OCI-LY1 (cell line): ENCODE results near the gene SP100.
"Not testable (repeated sequence)": the region's sequence is repeated elsewhere in the genome, so short reads cannot be mapped to it uniquely, and the experiment has no call there.

Experiments used
- H2AFZ ChIP-seq: fragments of 200-600 bp; sonication (generic), shearing (Covaris generic); 2 replicates; pipeline ENCODE4 v1.6.0; 2014; ENCODE audit warnings: antibody characterized with exemption, mild to moderate bottlenecking, low read length
- H3F3A ChIP-seq: fragments of 200-600 bp; sonication (generic), shearing (Covaris generic); 2 replicates; pipeline ENCODE4 v1.6.0; 2014; ENCODE audit warnings: mild to moderate bottlenecking, antibody characterized with exemption, low read length, moderate library complexity; ENCODE audit not compliant: insufficient read depth
- H3K27ac ChIP-seq: fragments of 200-600 bp; sonication (generic); 2 replicates; pipeline ENCODE4 v1.5.1; 2014; ENCODE audit warnings: low read length, mixed run types, mild to moderate bottlenecking, low read depth; ENCODE audit not compliant: poor library complexity, severe bottlenecking
- H3K27me3 ChIP-seq: fragments of 200-600 bp; sonication (generic); 2 replicates; pipeline ENCODE4 v1.6.0; 2014; ENCODE audit warnings: antibody characterized with exemption, mild to moderate bottlenecking, low read length, moderate library complexity; ENCODE audit not compliant: insufficient read depth
- H3K36me3 ChIP-seq: fragments of 200-600 bp; sonication (generic); 2 replicates; pipeline ENCODE4 v1.6.1; 2014; ENCODE audit warnings: mild to moderate bottlenecking, antibody characterized with exemption, low read length, moderate library complexity, mixed read lengths; ENCODE audit not compliant: insufficient read depth
- H3K4me1 ChIP-seq: fragments of 200-600 bp; sonication (generic); 2 replicates; pipeline ENCODE4 v1.5.1; 2014; ENCODE audit warnings: mild to moderate bottlenecking, low read length, moderate library complexity; ENCODE audit not compliant: insufficient read depth, severe bottlenecking
- H3K4me2 ChIP-seq: fragments of 200-600 bp; sonication (generic), shearing (Covaris generic); 2 replicates; pipeline ENCODE4 v1.6.1; 2014; ENCODE audit warnings: low read length
- H3K4me3 ChIP-seq: fragments of 200-600 bp; sonication (generic); 2 replicates; pipeline ENCODE4 v1.5.1; 2014; ENCODE audit warnings: low read length, low read depth, mild to moderate bottlenecking, mixed read lengths; ENCODE audit not compliant: poor library complexity, severe bottlenecking
- H3K79me2 ChIP-seq: fragments of 200-600 bp; shearing (Covaris generic); 2 replicates; pipeline ENCODE4 v1.6.1; 2016; ENCODE audit warnings: mixed run types, low read length, mixed read lengths; ENCODE audit not compliant: insufficient read depth
- H3K9ac ChIP-seq: fragments of 200-600 bp; sonication (generic), shearing (Covaris generic); 2 replicates; pipeline ENCODE4 v1.6.1; 2014; ENCODE audit warnings: mild to moderate bottlenecking, low read length, mixed read lengths
- H3K9me2 ChIP-seq: fragments of 200-600 bp; sonication (generic), shearing (Covaris generic); 2 replicates; pipeline ENCODE4 v1.6.1; 2014; ENCODE audit warnings: low read depth, mild to moderate bottlenecking, low read length, mixed read lengths
- H3K9me3 ChIP-seq: fragments of 200-600 bp; shearing (Covaris generic); 2 replicates; pipeline ENCODE4 v1.6.1; 2014; ENCODE audit warnings: low read length, mixed read lengths
- H4K20me1 ChIP-seq: fragments of 200-600 bp; sonication (generic), shearing (Covaris generic); 2 replicates; pipeline ENCODE4 v1.6.0; 2016; ENCODE audit warnings: mild to moderate bottlenecking, low read length; ENCODE audit not compliant: insufficient read depth
- EZH2 ChIP-seq: fragments of 200-600 bp; sonication (generic), shearing (Covaris generic); IDR thresholded peaks from 2 replicates; pipeline ENCODE4 v1.8.0; 2017; ENCODE audit warnings: borderline replicate concordance, mixed run types, mild to moderate bottlenecking, antibody characterized with exemption, low read length, moderate library complexity, mixed read lengths
- TF ChIP-seq, protein P1 (sequence below): fragments of 200-600 bp; sonication (generic), shearing (Covaris generic); IDR thresholded peaks from 2 replicates; pipeline ENCODE4 v1.5.1; 2017; ENCODE audit warnings: mild to moderate bottlenecking, antibody characterized with exemption, low read length, moderate library complexity, mixed read lengths

SP100 gene

DNA sequence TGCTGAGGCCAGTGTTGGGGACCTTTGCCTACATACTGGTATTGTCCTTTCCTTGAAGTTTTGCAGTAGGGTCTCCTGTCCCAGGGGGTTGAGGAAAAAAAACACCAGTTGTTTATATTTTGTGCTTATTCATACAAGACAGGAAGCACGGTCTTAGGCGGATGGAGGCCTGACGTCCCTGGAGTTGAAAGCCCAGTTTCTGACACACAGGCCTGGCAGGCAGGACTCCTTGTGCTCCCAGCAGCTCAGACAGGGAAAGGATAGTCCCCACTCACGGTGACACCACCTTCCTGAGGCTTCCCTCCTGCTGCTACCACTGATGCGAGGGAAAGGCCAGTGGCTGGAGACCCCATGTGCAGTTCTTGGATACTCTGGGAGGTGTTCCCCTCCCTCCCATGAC, 15.5 kb upstream of the SP100 start:
- no peak overlapping the region for H2AFZ ChIP-seq
- H3K4me2 ChIP-seq: no peak overlapping the region
- peaks cover 40% of the 10 kb centered on the region for H3K36me3 ChIP-seq
- no peak overlapping the region for H3K9ac ChIP-seq
- H4K20me1 ChIP-seq: no peaks in the 10 kb centered on the region
- no peaks in the 10 kb centered on the region for H3K9me2 ChIP-seq
- no peaks in the 10 kb centered on the region for H3K27me3 ChIP-seq
- no peaks in the 10 kb centered on the region for H3K79me2 ChIP-seq
- H3F3A ChIP-seq: no peaks in the 10 kb centered on the region
- no peaks in the 10 kb centered on the region for H3K4me1 ChIP-seq
- no peak overlapping the region for H3K4me3 ChIP-seq
- no peaks in the 10 kb centered on the region for H3K9me3 ChIP-seq
- TF ChIP-seq, protein P1, sequence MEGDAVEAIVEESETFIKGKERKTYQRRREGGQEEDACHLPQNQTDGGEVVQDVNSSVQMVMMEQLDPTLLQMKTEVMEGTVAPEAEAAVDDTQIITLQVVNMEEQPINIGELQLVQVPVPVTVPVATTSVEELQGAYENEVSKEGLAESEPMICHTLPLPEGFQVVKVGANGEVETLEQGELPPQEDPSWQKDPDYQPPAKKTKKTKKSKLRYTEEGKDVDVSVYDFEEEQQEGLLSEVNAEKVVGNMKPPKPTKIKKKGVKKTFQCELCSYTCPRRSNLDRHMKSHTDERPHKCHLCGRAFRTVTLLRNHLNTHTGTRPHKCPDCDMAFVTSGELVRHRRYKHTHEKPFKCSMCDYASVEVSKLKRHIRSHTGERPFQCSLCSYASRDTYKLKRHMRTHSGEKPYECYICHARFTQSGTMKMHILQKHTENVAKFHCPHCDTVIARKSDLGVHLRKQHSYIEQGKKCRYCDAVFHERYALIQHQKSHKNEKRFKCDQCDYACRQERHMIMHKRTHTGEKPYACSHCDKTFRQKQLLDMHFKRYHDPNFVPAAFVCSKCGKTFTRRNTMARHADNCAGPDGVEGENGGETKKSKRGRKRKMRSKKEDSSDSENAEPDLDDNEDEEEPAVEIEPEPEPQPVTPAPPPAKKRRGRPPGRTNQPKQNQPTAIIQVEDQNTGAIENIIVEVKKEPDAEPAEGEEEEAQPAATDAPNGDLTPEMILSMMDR: no peak
- no peak for TF ChIP-seq EZH2
- no peak overlapping the region for H3K27ac ChIP-seq

DNA sequence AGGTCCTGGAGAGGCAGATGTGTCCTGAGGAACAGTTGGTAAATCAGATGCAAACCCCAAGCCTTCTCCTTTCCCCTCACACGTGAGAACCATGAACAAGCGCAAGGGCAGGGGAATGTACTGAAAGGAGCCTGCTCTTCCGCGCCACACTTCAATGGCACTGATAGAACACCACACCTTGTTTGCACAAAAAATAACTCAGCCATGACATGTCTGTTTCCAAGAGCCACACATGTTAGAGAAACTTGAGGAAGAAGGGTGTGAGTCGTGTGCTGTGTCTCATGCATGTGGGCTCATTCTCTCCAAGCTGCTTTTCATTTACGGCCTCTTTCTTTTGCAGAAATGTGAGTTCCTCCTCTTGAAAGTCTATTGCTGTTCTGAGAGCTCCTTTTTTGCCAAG, 15.0 kb upstream of the SP100 start:
- not testable (repeated sequence) for H3K79me2 ChIP-seq, H3K4me3 ChIP-seq, H3K27ac ChIP-seq, H3F3A ChIP-seq, H3K27me3 ChIP-seq, H3K9ac ChIP-seq, H3K9me2 ChIP-seq, H2AFZ ChIP-seq, H3K4me2 ChIP-seq, H3K4me1 ChIP-seq, H3K9me3 ChIP-seq, H4K20me1 ChIP-seq
- H3K36me3 ChIP-seq: peaks cover 39% of the 10 kb centered on the region

DNA sequence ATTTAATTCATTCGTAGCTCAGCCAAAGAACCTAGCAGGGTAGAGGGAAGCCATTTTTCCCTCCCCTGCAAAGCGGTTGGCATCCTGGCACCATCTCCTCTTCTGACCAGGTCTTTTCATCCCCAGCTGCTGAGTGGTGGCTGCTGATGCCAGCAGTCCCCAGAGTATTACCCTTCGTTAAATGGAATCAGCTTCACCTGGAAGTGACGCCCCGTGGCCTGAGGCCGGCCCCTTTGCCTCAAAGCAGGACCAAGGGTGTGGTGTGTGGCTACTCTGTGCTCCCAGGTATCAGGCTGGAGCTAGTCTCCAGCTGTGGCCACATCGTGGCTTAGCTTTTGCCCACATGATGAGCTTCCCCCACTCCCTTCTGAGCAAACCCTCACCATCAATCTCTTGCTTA, 12.3 kb upstream of the SP100 start:
- H3K9me2 ChIP-seq: no peaks in the 10 kb centered on the region
- H3K9me3 ChIP-seq: no peaks in the 10 kb centered on the region
- H3K4me2 ChIP-seq: no peak overlapping the region
- no peaks in the 10 kb centered on the region for H3K79me2 ChIP-seq
- TF ChIP-seq EZH2: no peak
- TF ChIP-seq, protein P1: no peak
- H2AFZ ChIP-seq: no peak overlapping the region
- no peaks in the 10 kb centered on the region for H3F3A ChIP-seq
- H3K4me3 ChIP-seq: no peak overlapping the region
- H3K27me3 ChIP-seq: no peaks in the 10 kb centered on the region
- H3K27ac ChIP-seq: no peak overlapping the region
- H3K36me3 ChIP-seq: peaks cover 39% of the 10 kb centered on the region
- H3K4me1 ChIP-seq: no peaks in the 10 kb centered on the region
- no peak overlapping the region for H3K9ac ChIP-seq
- H4K20me1 ChIP-seq: no peaks in the 10 kb centered on the region

DNA sequence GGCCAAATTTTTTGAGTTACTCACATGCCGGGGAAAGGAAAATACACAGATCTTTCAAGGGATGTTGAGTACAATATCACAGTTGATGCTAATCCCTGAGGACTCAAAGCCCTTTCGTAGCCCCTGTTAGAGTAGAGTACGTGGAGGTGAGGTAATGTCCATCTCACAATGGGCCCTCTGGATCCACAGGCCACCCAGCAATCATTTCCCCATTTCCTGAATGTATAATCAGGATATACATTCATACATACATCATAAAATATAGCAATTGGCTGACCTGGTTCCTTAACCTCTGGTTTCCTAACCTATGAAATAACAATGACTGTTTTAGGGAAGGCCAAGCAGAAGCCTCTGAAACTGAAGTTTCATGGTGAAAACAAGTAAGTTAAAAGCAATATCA, 10.2 kb upstream of the SP100 start:
- TF ChIP-seq EZH2: no peak
- TF ChIP-seq, protein P1: no peak

More for the DNA sequence above, 10.2 kb upstream of the SP100 start:
- no peaks in the 10 kb centered on the region for H3K9me2 ChIP-seq
- peaks cover 1% of the 10 kb centered on the region for H3K4me1 ChIP-seq
- no peak overlapping the region for H3K27ac ChIP-seq
- H3K9me3 ChIP-seq: no peaks in the 10 kb centered on the region
- H3K36me3 ChIP-seq: peaks cover 27% of the 10 kb centered on the region
- H3K27me3 ChIP-seq: no peaks in the 10 kb centered on the region
- no peak overlapping the region for H3K4me3 ChIP-seq
- no peak overlapping the region for H3K9ac ChIP-seq
- no peak overlapping the region for H3K4me2 ChIP-seq
- no peaks in the 10 kb centered on the region for H4K20me1 ChIP-seq
- H2AFZ ChIP-seq: no peak overlapping the region
- H3K79me2 ChIP-seq: no peaks in the 10 kb centered on the region
- no peaks in the 10 kb centered on the region for H3F3A ChIP-seq
